NCI-H1436 treated with DMSO at 0.1 percent for 48 hours (cell line): ENCODE data around the gene PIK3R1.
"Not testable (repeated sequence)": the region's sequence is repeated elsewhere in the genome, so short reads cannot be mapped to it uniquely, and the experiment has no call there.

Experiments used
- DNase-seq: peaks from one replicate; lab custom pipeline; 2025; lab: John Stamatoyannopoulos, UW

PIK3R1 gene

DNA sequence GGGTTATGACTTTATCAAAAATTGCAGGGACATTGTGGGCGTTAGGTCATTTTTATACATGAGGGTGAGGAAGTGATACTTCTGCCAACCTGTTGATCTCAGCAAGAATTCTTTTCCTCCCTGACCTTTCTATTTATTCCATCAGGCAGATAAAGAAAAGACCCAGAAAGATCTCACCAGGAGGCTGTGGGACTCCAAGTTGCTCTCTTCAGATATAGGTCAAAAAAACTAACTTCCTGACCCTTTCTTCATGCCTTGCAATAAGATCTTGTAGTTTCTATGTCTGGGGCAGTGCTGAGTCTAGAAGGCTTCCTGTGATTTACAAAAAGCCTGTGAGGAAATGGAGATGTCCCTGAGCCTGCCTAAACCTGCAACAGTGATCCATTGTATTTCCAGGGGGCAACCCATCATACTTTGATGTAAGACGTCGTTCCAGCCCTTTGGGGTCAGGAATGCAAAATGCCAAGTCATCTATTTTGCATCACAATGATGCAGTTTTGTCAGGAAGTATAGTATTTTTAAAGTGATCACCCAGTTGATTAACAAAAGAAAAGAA, 22.0 kb upstream of the PIK3R1 start:
- DNase-seq: no peak

DNA sequence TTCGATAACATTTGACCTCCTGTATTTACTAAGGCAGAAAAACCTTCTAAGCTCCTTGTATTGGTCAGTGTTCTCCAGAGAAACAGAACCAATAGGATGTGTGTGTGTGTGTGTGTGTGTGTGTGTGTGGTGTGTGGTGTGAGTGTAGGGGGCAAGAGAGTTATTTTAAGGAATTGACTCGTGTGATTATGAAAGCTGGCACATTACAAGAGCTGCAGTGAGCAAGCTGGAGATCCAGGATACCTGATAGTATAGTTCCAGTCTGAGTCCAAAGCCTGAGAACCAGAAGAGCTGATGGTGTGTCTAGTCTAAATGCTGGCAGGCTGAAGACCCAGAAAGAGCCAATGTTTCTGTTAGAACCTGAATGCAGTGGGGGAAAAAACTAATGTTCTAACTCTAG, 21.2 kb upstream of the PIK3R1 start:
- DNase-seq: no peak

DNA sequence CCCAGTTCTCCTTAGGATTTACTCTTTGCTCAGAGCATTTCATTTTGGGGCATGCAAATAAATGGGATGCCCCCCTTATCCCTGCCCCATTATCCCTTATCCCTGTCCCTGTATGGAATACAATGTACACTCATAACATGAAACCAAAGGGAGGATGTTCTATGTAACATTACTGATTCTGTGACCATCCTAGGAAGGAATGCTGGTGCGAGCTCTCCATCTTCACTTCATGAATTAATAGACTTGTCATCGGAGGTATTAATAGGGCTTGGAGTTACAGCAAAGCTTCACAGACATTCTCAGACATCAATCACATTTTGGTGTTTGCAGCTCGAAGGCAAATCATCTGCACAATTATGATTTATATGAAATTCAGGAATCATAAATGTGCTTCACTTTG, 20.4 kb upstream of the PIK3R1 start:
- no peak for DNase-seq

- DNase-seq: no peak
Measured at GRCh38 chr5:68196876-68197275, 18.7 kb upstream of the PIK3R1 start.

DNA sequence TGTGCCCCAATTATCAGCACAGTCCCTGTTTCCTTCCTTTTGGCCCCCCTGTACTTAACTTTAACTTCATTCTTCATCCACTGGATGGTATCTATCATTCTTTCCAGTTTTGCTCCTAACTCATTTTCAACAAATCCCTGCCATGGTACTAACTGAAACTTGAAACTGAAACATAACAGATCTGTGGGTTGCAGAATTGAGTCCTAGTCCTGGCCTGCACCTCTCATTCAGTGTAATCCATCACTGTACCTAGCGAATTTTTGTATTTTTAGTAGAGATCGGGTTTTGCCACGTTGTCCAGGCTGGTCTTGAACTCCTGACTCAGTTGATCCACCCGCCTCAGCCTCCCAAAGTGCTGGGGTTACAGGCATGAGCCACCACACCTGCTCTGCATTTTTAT, 15.3 kb upstream of the PIK3R1 start:
- no peak for DNase-seq

- not testable (repeated sequence) for DNase-seq
Measured at GRCh38 chr5:68210654-68211053, 4.9 kb upstream of the PIK3R1 start.

DNA sequence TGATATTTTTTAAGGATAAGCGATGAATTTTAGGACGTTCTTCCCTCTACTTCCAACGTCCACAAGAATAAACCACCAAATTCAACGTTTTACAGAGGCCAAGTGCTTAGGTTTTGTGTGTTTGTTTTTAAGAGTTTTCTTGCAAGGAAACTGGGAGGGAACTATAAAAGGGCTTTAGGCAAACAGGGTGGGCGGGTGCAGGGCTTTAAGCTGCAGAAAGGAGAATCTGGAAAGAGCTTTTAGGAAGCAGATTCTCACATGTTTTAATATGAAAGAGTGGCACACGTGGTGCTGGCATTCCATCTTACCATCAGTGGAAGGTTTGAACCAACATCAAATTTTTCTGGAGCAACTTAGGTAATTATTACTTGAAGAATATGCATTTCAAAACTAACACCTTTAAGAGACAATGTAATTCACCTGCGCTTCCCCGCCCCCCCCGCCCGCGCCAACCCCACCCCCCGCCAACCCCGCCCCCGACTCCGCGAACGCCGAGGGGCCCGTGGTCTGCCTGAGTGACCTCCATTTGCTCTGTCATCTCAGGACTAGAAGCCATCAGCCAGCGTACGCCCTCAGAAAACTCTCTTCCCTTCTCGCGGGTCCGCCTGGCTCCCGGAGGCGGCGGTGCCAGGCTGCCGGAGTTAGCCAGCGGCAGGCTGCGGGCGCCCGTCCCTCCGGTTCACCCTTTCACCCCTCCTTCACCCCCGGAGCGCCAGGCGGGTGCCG, 911 bp upstream of the PIK3R1 start:
- no peak for DNase-seq

DNA sequence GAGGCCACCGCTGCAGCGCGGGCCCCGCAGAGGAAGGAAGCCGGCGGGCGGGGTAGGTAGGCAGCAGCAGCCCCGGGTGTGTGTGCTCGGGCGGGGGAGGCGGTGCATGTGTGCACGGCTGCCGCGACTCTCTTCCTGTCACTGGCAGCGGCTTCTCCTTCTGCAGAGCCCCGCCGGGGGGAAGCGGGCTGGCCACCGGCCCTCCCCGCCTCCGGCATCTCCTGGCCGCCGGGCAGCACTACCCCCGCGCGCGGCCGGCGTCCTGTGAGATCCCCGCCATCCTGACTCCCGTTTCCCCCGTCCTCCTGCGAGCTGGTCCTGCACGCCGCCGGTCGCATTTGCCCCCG, 315 bp downstream of the PIK3R1 start:
- no peak for DNase-seq

- no peak for DNase-seq
Measured at GRCh38 chr5:68216245-68217046, 890 bp downstream of the PIK3R1 start.

DNA sequence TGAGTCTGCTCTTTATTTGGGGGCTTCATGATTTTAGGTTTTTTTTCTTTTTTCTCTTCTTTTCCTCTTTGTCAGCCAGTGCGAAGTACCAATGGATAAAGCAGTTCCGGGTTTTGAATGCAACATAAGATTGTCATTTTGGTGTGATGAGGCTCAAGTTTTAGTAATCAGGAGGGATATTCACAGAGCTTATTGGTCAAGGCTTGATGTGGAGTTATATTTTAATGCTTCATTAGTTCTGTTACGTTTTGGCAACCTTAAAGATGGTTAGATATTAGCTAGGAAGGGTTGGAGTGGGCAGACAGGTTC, 1.4 kb downstream of the PIK3R1 start:
- no peak for DNase-seq

GRCh38 chr5:68217528-68217927, 2.0 kb downstream of the PIK3R1 start:
- no peak for DNase-seq

- no peak for DNase-seq
Measured at GRCh38 chr5:68219161-68219816, 3.7 kb downstream of the PIK3R1 start.

GRCh38 chr5:68220260-68220659, 4.7 kb downstream of the PIK3R1 start:
- no peak for DNase-seq

DNA sequence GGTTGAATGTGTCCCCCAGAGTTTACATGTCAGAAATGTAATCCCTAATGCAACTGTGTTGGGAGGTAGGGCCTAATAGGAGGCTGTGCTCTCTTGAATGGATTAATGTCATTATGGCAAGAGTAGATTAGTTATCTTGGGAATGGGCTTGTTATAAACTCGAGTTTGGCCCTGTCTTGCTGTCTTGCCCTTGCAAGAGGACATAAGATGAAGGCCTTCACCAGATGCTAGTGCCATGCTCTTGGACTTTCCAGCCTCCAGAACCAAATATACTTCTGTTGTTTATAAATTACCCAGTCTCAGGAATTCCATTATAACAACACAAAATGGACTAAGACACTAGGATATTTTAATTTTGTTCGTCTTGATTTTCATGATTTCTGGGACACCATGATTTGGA, 5.4 kb downstream of the PIK3R1 start:
- no peak for DNase-seq

- no peak for DNase-seq
Measured at GRCh38 chr5:68221488-68221887, 5.9 kb downstream of the PIK3R1 start.

DNA sequence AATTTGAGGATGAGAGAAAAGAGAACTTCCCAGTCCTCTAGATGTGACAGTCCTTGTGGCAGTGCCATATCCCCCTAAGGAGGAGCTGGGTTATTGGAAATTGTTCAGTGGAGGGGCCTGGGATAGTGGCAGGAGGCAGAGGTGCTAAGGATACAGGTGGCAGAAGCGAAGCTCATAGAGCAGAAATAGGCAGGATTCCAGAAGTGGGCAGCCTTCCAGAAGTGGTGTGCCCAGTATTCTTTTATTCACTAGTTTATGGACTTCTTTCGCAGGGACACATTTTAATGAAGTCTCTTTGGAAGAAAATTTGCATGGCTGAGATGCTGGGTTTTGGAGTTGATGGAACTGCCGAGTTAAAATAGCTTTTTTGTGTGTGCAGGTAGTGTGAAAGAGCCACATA, 6.8 kb downstream of the PIK3R1 start:
- DNase-seq: no peak

- no peak for DNase-seq
Measured at GRCh38 chr5:68222824-68223354, 7.3 kb downstream of the PIK3R1 start.

DNA sequence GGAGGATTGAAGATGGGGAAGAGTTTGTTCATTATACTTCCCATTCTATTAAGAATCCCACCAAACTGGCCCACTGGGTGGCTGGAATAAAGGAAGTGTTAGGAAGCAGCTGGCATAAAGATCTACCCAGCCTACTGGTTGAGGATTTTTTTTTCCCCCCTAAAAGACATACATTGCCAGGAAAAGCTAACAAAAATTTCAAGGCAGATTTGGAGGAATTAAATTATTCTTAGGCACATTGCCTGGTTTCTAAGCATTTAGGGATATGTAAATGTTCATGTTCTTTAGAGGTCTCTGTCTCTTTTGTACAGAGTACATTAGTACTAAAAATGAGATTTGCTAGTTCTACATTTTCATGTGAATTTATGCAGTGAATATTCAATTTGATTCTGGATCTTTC, 8.3 kb downstream of the PIK3R1 start:
- DNase-seq: no peak

- no peak for DNase-seq
Measured at GRCh38 chr5:68224509-68225187, 9.1 kb downstream of the PIK3R1 start.

- DNase-seq: no peak
Measured at GRCh38 chr5:68225188-68225910, 9.8 kb downstream of the PIK3R1 start.

- DNase-seq: no peak
Measured at GRCh38 chr5:68225911-68226545, 10.5 kb downstream of the PIK3R1 start.
